Hepatocyte (in vitro differentiated cells): ENCODE results near the gene ABITRAM. TPM values are rescaled to one million over a fixed set of nuclear protein-coding genes. Genes with fewer than 3 reads are reported as not detected.
A peak's percentile ranks its signal among the peaks of the same experiment; 100 is the strongest.

Experiments
- DNase-seq: peaks from one replicate; pipeline ENCODE4 v3.0.0-alpha.2; 2016; ENCODE audit warnings: low spot score
- H2AFZ ChIP-seq: fragments of 200-600 bp; sonication (generic); 2 replicates; pipeline ENCODE4 v1.6.0; 2016; ENCODE audit warnings: antibody characterized with exemption, mild to moderate bottlenecking
- H3K27ac ChIP-seq: fragments of 200-600 bp; sonication (generic); 2 replicates; pipeline ENCODE4 v1.5.1; 2016; ENCODE audit warnings: mild to moderate bottlenecking
- H3K27me3 ChIP-seq: fragments of 200-600 bp; sonication (generic); 2 replicates; pipeline ENCODE4 v1.6.1; 2016
- H3K36me3 ChIP-seq: fragments of 200-600 bp; sonication (generic); replicated peaks from 2 replicates; pipeline ENCODE4 v1.5.1; 2016; ENCODE audit warnings: low read depth; ENCODE audit not compliant: insufficient read depth
- H3K4me1 ChIP-seq: fragments of 200-600 bp; sonication (generic); 2 replicates; pipeline ENCODE4 v1.5.1; 2016; ENCODE audit warnings: mild to moderate bottlenecking, moderate library complexity; ENCODE audit not compliant: insufficient read depth
- H3K4me2 ChIP-seq: fragments of 200-600 bp; sonication (generic); 2 replicates; pipeline ENCODE4 v1.6.0; 2016
- H3K4me3 ChIP-seq: fragments of 200-600 bp; sonication (generic); 2 replicates; pipeline ENCODE4 v1.5.1; 2016; ENCODE audit warnings: mild to moderate bottlenecking
- H3K79me2 ChIP-seq: fragments of 200-600 bp; sonication (generic); 2 replicates; pipeline ENCODE4 v1.6.0; 2017; ENCODE audit warnings: mild to moderate bottlenecking
- H3K9me2 ChIP-seq: fragments of 200-600 bp; sonication (generic); replicated peaks from 2 replicates; pipeline ENCODE4 v1.6.0; 2017; ENCODE audit warnings: mild to moderate bottlenecking; ENCODE audit not compliant: insufficient read depth
- H3K9me3 ChIP-seq: fragments of 200-600 bp; sonication (generic); 2 replicates; pipeline ENCODE4 v1.5.1; 2016; ENCODE audit warnings: low read depth, mild to moderate bottlenecking
- H4K20me1 ChIP-seq: fragments of 200-600 bp; sonication (generic); 2 replicates; pipeline ENCODE4 v1.6.0; 2016; ENCODE audit warnings: mild to moderate bottlenecking; ENCODE audit not compliant: insufficient read depth, poor library complexity, severe bottlenecking
- EZH2 ChIP-seq: fragments of 200-600 bp; sonication (generic); IDR thresholded peaks from 2 replicates; pipeline ENCODE4 v1.6.1; 2016; ENCODE audit warnings: antibody characterized with exemption, mild to moderate bottlenecking, borderline replicate concordance
- EZH2phosphoT487 ChIP-seq: fragments of 200-600 bp; sonication (generic); IDR thresholded peaks from one replicate; pipeline ENCODE4 v1.6.1; 2018; ENCODE audit warnings: antibody characterized with exemption, mild to moderate bottlenecking, low read depth, moderate library complexity; ENCODE audit not compliant: unreplicated experiment, severe bottlenecking
- WGBS: methylation state at CpG from one replicate; pipeline ENCODE4 v1.1.6; 2016; ENCODE audit warnings: low lambda C conversion rate; ENCODE audit errors: missing lambda C conversion rate; 5-methylcytosine and 5-hydroxymethylcytosine counted together
- polyA plus RNA-seq: library from polyadenylated mRNA; unstranded; fragments of >200 nt; fragmentation: Nextera tagmentation; extraction: Ambion mirVana; gene quantifications from 2 replicates; pipeline ENCODE4 v1.2.1, GENCODE V29; 2016
- total RNA-seq: library from RNA; depleted of rRNA; stranded (reverse); fragments of >200 nt; gene quantifications from 2 replicates; pipeline ENCODE4 v1.2.3, GENCODE V29; 2014
- TF ChIP-seq, protein P1 (sequence below): fragments of 200-600 bp; sonication (generic); IDR thresholded peaks from 2 replicates; pipeline ENCODE4 v1.5.1; 2016; ENCODE audit warnings: antibody characterized with exemption, mild to moderate bottlenecking; ENCODE audit not compliant: poor library complexity

The ABITRAM gene
- total and polyA plus RNA-seq, 2 experiments from 2014 or later = 13.7 to 19.7 TPM

DNA sequence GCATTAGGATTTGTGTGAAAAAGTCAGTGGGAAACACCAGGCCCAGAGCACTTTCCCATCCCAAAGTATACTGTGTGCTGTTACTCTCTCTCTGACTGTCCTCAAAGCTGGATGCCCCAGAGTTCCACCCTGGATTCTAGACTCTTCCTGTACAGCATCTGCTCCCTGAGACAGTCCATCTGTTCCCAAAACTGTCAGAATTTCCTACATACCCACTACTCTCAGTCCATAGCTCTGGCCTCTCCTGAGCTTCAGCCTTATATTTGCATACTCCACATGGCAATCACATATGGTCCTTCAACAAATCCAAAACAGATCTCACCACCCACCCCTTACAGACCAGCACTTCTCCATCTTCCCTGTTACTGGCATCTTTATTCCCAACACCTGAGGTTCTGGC is 9.7 kb upstream of the ABITRAM start:
- no peak overlapping the region for H3K4me2 ChIP-seq
- no peaks in the 10 kb centered on the region for H4K20me1 ChIP-seq
- no peak for DNase-seq
- no peak overlapping the region for H2AFZ ChIP-seq
- TF ChIP-seq, protein P1, sequence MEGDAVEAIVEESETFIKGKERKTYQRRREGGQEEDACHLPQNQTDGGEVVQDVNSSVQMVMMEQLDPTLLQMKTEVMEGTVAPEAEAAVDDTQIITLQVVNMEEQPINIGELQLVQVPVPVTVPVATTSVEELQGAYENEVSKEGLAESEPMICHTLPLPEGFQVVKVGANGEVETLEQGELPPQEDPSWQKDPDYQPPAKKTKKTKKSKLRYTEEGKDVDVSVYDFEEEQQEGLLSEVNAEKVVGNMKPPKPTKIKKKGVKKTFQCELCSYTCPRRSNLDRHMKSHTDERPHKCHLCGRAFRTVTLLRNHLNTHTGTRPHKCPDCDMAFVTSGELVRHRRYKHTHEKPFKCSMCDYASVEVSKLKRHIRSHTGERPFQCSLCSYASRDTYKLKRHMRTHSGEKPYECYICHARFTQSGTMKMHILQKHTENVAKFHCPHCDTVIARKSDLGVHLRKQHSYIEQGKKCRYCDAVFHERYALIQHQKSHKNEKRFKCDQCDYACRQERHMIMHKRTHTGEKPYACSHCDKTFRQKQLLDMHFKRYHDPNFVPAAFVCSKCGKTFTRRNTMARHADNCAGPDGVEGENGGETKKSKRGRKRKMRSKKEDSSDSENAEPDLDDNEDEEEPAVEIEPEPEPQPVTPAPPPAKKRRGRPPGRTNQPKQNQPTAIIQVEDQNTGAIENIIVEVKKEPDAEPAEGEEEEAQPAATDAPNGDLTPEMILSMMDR = no peak
- no peak for TF ChIP-seq EZH2phosphoT487
- TF ChIP-seq EZH2 = no peak
- H3K36me3 ChIP-seq = no peaks in the 10 kb centered on the region
- H3K27ac ChIP-seq = no peak overlapping the region
- H3K9me3 ChIP-seq = no peaks in the 10 kb centered on the region
- no peaks in the 10 kb centered on the region for H3K27me3 ChIP-seq
- peaks cover 10% of the 10 kb centered on the region for H3K79me2 ChIP-seq
- no peaks in the 10 kb centered on the region for H3K4me1 ChIP-seq
- no peak overlapping the region for H3K4me3 ChIP-seq
- H3K9me2 ChIP-seq = no peaks in the 10 kb centered on the region

DNA sequence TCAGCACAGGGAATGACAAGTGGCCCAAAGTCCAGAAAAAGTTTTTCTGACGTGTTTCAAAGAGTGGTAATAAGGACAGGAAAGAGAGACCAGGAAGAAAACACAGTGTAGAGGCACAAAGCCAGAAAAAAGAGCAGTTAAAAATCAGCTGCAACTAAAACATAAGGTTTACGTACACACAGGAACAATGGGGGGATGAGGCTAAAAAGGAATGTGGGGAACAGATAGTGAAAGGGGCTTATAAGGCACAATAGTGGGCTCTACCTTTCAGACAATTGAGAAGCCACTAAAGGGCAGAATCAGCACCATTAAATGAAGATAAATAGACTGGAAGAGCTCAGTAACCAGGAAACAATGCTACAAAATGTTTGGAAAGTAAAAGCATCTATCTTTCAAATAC is 5.8 kb upstream of the ABITRAM start:
- Histone ChIP-seq H3K9me2 (no peaks in the 10 kb centered on the region), H3K9me3 (no peaks in the 10 kb centered on the region), H3K4me2 (no peak overlapping the region), H3K79me2 (peaks cover 48% of the 10 kb centered on the region), H4K20me1 (no peaks in the 10 kb centered on the region), H3K27me3 (no peaks in the 10 kb centered on the region), H3K36me3 (no peaks in the 10 kb centered on the region), H2AFZ (no peak overlapping the region), H3K4me1 (peaks cover 10% of the 10 kb centered on the region), H3K4me3 (no peak overlapping the region), H3K27ac (no peak overlapping the region)
- WGBS = 96% methylated on average over 2 of the region's 2 CpGs
- DNase-seq = no peak
- TF ChIP-seq EZH2phosphoT487 = no peak
- TF ChIP-seq, protein P1 = no peak
- no peak for TF ChIP-seq EZH2

DNA sequence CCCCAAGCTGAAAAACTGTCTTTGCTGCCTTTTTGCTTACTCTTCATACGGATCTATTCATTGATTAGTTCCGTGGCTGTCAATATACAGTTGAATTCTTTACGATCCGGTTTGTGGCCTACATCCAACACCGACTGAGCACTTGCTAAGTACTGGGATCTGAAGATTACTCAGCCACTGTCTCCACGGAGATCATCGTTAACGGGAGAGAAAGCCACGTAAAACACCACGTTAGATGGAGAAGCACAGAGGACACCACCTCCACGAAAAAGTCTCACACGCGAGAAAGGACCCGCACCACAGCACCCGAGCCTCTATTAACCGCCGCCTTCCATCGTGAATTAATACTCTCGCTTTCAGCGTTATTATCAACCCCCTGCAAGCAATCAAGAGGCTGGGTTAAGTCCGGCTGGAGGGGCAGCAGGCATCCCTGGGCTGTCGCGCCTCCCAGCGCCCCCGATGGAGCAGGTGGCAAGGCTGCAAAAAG is 926 bp upstream of the ABITRAM start:
- peak overlapping the region; percentile 93 for H3K27ac ChIP-seq
- H3K79me2 ChIP-seq = peaks cover 70% of the 10 kb centered on the region
- peak overlapping the region; percentile 75 for H3K4me3 ChIP-seq
- H3K27me3 ChIP-seq = no peaks in the 10 kb centered on the region
- H2AFZ ChIP-seq = peak overlapping the region; percentile 65
- WGBS = 2% methylated on average over 25 of the region's 25 CpGs
- no peaks in the 10 kb centered on the region for H3K9me3 ChIP-seq
- H3K36me3 ChIP-seq = no peaks in the 10 kb centered on the region
- peak; percentile 56 for DNase-seq
- TF ChIP-seq EZH2 = no peak
- peaks cover 10% of the 10 kb centered on the region for H3K4me1 ChIP-seq
- no peaks in the 10 kb centered on the region for H3K9me2 ChIP-seq
- no peaks in the 10 kb centered on the region for H4K20me1 ChIP-seq
- peak overlapping the region; percentile 94 for H3K4me2 ChIP-seq

DNA sequence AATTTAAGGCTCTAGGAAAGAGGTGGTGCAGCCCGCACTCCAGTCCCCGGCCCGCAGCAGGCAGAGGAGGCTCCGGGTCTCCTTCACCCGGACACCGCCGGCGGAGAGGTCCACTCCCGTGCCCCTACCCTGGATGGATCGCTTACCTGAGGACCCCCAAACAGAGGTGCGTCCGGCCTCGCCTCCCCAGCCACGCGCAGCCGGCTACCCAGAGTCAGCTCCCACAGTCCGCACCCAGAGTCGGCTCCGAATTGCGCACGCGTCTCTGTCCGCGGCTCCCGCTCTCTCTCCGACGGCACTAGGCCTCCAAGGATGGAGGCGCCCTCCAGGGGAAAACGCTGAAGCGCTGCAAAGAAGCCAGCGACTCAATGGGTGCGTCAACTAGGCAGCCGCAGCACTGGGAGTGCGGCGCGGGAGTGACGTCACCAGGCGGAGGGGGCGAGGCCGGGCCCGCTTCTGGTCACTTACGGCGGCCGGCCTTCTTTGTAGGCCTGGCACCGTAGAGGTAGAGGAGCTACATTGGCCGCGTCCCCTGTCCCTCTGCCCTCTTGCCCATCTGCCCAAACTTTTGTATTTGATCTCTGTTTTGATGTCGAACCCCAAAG is 380 bp upstream of the ABITRAM start, which contains the start of gene ELP1:
Gene ELP1, minus strand, starts transcription at position 407 of the 605 bp plus-strand sequence. CDS start 2,978 bp downstream, outside the sequence.
- TF ChIP-seq EZH2 (no peak), EZH2phosphoT487 (no peak)
- TF ChIP-seq, protein P1 = peak; percentile 47
- Histone ChIP-seq H3K36me3 (no peaks in the 10 kb centered on the region), H2AFZ (peak within 1 kb of the TSS; percentile 94), H3K4me3 (peak within 1 kb of the TSS; percentile 75), H3K79me2 (peaks cover 66% of the 10 kb centered on the region), H3K4me2 (peak within 1 kb of the TSS; percentile 94), H3K27me3 (no peaks in the 10 kb centered on the region), H4K20me1 (no peaks in the 10 kb centered on the region), H3K9me2 (no peaks in the 10 kb centered on the region), H3K27ac (peak within 1 kb of the TSS; percentile 93), H3K4me1 (peaks cover 10% of the 10 kb centered on the region), H3K9me3 (no peaks in the 10 kb centered on the region)
- DNase-seq = peak; percentile 98
- WGBS = 1% methylated on average over 47 of the region's 48 CpGs
